OCI-LY7 (cell line): ENCODE results near the gene MT1A.

ENCODE experiments used
- CTCF ChIP-seq: fragments of 200-600 bp; sonication (generic); conservative IDR thresholded peaks from 2 replicates; pipeline ENCODE4 v1.5.1; 2014; ENCODE audit warnings: mild to moderate bottlenecking, antibody characterized with exemption, low read length, moderate library complexity, mixed read lengths
- EZH2phosphoT487 ChIP-seq: fragments of 200-600 bp; sonication (generic); IDR thresholded peaks from 2 replicates; pipeline ENCODE4 v1.6.1; 2018; ENCODE audit warnings: low read depth, borderline replicate concordance, mild to moderate bottlenecking, mixed run types, antibody characterized with exemption, low read length, moderate library complexity, mixed read lengths

- TF ChIP-seq EZH2phosphoT487 (no peak), CTCF (no peak)
These were observed 579 bp downstream of the MT1A start for GRCh38 chr16:56639045-56639444.
